GM12872 (cell line): ENCODE results near the gene TMEM80.

Source experiments
- TF ChIP-seq, protein P1 (sequence below): IDR thresholded peaks from 3 replicates; pipeline ENCODE4 v1.5.1; 2011; ENCODE audit warnings: low read depth, mild to moderate bottlenecking, low read length, moderate library complexity; ENCODE audit not compliant: insufficient read depth

Gene TMEM80

DNA sequence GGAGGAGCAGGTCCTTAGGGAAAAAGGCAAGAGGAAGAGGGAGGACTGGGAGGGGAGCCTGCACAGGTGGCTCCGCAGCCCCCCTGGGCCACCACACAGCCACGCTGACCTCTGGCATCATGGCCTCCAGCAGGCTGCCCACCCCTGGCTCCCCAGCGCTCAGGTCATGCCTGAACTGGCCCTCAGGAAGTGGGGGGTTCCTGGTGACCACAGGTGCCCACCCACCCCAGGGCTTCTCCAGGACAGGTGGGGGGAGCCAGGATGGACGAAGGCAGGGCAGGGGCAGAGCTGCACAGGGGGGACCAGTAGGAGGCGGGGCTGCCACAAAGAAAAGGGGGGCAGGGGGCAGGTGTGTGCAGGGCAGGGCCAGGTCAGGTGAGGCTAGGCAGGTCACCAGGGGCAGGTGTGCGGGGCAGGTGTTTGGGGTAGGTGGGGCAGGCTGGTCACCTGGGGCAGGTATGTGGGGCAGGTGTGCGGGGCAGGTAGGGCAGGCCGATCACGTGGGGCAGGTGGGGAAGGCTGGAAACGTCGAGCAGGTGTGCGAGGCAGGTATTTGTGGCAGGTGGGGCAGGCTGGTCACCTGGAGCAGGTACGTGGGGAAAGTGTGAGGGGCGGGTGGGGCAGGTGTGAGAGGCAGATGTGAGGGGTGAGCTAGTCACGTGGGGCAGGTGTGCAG lies 1.6 kb upstream of the TMEM80 start:
- TF ChIP-seq, protein P1, sequence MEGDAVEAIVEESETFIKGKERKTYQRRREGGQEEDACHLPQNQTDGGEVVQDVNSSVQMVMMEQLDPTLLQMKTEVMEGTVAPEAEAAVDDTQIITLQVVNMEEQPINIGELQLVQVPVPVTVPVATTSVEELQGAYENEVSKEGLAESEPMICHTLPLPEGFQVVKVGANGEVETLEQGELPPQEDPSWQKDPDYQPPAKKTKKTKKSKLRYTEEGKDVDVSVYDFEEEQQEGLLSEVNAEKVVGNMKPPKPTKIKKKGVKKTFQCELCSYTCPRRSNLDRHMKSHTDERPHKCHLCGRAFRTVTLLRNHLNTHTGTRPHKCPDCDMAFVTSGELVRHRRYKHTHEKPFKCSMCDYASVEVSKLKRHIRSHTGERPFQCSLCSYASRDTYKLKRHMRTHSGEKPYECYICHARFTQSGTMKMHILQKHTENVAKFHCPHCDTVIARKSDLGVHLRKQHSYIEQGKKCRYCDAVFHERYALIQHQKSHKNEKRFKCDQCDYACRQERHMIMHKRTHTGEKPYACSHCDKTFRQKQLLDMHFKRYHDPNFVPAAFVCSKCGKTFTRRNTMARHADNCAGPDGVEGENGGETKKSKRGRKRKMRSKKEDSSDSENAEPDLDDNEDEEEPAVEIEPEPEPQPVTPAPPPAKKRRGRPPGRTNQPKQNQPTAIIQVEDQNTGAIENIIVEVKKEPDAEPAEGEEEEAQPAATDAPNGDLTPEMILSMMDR, result no peak

DNA sequence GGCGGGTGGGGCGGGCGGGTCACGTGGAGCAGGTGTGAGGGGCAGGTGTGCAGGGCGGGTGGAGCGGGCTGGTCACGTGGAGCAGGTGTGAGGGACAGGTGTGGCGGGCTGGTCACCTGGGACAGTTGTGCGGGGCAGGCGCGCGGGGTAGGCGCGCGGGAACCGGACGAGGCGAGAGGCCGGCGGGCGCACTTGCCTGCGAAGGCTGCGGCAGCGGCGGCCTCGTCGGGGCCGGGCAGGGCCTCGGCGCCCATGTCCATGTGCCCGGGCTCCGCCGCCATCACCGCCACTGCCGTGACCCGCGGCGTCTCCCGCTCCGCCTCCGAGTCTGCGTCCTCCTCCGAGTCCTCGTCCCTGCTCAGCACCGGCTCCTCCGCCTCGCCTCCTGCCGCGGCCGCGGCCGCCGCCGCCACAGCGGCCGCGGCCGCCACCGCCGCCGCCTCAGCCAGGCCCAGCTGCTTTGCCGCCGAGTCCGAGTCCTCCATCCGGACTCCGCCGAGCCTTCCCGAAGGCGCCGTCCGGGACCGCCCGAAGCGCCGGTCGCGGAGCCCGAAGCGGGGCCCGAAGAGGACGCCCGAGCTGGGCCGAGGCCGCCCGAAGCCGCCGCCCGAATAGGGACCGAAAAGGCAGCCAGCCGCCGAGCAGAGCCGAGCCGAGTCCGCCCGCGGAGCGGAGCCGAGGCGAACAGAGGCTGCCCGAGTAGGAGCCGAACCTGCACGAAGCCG lies 891 bp upstream of the TMEM80 start, which contains the start of gene DEAF1:
DEAF1 (minus strand) TSS at position 660 of the 725 bp plus-strand sequence; CDS start at position 485, 175 bp downstream.
- TF ChIP-seq, protein P1, result no peak

DNA sequence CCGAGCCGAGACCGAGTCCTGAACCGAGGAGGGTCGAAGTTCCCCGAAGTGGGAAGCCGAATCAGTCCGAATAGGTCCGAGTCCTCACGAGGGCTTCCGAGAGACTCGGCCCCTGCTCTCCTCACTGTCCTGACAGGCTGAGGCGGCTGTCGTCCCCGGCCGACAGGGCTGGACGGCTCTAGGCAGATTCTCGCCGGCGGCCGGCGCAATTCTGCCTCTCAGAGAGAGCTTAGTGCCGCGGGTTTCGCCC lies 403 bp upstream of the TMEM80 start:
- TF ChIP-seq, protein P1, result no peak

DNA sequence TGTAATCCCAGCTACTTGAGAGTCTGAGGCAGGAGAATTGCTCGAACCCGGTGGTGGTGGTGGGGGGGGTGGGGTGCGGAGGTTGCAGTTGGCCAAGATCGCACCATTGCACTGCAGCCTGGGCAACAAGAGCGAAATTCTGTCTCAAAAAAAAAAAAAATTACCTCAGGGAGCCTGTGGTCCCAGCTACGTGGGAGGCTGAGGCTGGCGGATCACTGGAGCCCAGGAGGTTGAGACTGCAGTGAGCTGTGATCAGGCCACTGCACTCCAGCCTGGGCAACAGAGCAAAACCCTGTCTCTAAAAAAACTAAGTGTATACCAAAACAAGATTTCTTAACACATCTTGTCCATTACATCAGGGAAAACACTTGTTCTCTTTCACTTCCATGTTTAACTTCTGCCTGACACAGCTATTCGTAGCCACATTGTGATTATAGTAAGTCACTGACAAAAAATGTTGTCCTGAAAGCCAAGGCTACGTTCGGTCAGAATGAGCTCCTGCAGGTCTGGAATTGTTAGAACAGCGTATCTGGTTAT lies 1.4 kb downstream of the TMEM80 start:
- TF ChIP-seq, protein P1, result no peak

DNA sequence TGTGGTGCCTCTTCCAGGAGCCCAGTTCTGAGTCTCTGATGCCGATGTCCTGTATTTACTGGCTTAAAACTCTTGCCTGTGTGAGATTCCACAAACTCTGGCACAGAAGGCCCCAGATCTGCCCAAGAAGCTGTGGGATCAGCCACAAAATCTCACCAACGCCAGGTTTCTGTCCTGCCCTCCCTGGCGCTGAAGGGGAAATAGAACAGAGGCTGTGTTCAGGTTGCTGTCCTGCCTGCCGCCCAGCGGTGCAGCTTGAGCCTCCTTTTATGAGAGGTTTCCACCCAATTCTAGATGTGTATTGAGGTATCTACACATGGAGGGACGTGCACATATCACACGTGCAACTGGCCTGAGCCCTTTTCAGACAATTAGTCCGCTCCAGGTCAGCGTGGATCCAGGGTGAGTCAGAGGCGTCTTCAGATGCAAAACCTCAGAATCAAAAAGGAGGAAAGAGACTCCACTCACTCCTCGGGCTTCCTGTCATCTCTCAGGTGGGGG lies 2.2 kb downstream of the TMEM80 start:
- TF ChIP-seq, protein P1, result no peak

DNA sequence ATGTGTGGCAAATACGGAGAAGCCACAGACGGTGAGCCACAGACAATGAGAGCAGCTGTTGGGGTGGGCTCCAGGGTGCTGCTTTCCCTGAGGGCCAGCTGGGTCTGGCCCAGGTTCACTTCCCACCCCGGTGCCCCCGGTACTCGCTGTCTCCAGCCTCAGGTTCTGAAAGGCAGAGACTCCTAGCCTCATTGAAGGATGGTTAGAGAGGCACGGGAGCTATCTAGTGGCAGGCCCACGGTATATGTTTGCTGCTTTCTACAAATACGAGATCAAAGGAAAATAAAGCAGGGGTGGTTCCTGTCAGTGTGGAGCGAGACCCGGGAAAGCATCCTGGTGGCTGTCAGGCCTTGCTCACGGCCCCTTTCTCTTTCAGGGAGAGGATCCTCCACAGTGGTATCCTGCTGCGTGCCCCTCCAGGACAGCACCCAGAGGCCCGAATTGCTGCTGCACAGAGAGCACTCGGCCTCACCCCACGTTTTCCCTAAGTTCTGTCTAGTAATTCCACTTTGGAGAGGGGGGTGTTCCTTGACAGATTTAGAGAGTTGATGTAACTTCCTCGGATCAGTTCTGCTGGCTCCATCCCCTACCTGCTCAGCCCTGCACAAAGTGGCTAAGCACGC lies 3.0 kb downstream of the TMEM80 start:
- TF ChIP-seq, protein P1, result no peak

DNA sequence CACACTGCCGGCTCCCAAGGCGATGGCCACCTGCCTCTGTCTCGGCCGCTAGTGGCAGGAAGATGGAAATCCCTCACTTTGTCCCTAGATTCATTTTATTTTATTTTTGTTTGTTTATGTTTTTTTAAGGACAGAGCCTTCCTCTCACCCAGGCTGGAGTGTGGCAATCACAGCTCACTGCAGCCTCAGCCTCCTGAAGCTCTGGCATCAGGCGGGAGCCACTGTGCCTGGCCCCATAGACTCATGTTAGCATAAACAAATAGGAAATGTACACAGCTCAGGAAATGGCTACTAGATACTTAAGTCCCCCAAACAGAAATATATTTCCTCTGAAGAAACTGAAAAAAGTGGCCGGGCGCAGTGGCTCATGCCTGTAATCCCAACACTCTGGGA lies 3.5 kb downstream of the TMEM80 start:
- TF ChIP-seq, protein P1, result no peak
